ENCODE results near the gene ZFR2. TPM values are rescaled to one million over a fixed set of nuclear protein-coding genes. Genes with fewer than 3 reads are reported as not detected.

ZFR2 gene
- total and polyA plus RNA-seq, 2 of the 8 experiments (the other 6 are each of a cell fraction or from before 2014, with no cell fraction given), result 14.5 to 28.4 TPM

- Histone ChIP-seq H2AFZ (ENCODE audit: low read length) (no peak overlapping the region), H3K27ac (ENCODE audit: low read depth, low read length) (no peak overlapping the region), H3K4ac (replicated peaks; ENCODE audit: insufficient read length, low read depth, low read length) (no peak overlapping the region), H2AK5ac (ENCODE audit: low read depth, low read length) (no peak overlapping the region), H4K8ac (ENCODE audit: extremely low read depth, insufficient read depth, low read length) (no peak overlapping the region; the same call in 1 of the 2 replicates), H3K14ac (ENCODE audit: insufficient read length) (no peak overlapping the region), H3K23me2 (ENCODE audit: low read depth, low read length) (no peaks in the 10 kb centered on the region), H3K36me3 (ENCODE audit: control insufficient read depth in 2 of 4, insufficient read depth in 4 of 4, low read length in 3 of 4) (no peaks in the 10 kb centered on the region), H4K20me1 (replicated peaks in 1 of 2; ENCODE audit: control insufficient read depth in 1 of 2, insufficient read depth in 2 of 2, low read length in 2 of 2) (no peaks in the 10 kb centered on the region), H3K4me1 (replicated peaks in 1 of 4; ENCODE audit: control insufficient read depth in 3 of 4, insufficient read depth in 4 of 4, low read length in 3 of 4) (no peaks in the 10 kb centered on the region; a peak in 1 of 7 replicates), H3K18ac (ENCODE audit: extremely low read depth, low read length) (no peak overlapping the region), H2BK120ac (replicated peaks; ENCODE audit: low read depth, low read length) (no peak overlapping the region), H3K9me3 (ENCODE audit: insufficient read depth in 2 of 2, low read depth in 1 of 2, low read length in 1 of 2) (no peaks in the 10 kb centered on the region), H3K4me2 (ENCODE audit: insufficient read depth in 1 of 2, low read depth in 2 of 2, low read length in 2 of 2) (no peak overlapping the region), H3K23ac (ENCODE audit: insufficient read length) (no peak overlapping the region), H3K9ac (replicated peaks in 1 of 4; ENCODE audit: extremely low read depth in 1 of 4, low read depth in 3 of 4, low read length in 3 of 4) (no peak overlapping the region), H2BK12ac (ENCODE audit: low read depth, low read length) (no peak overlapping the region), H4K5ac (ENCODE audit: insufficient read length, low read depth, low read length) (no peak overlapping the region), H2BK20ac (ENCODE audit: low read length) (no peak overlapping the region), H2BK15ac (ENCODE audit: low read length) (no peak overlapping the region; the same call in 1 of the 2 replicates), H3K27me3 (replicated peaks in 1 of 4; ENCODE audit: control insufficient read depth in 3 of 4, extremely low read depth in 1 of 4, insufficient read depth in 3 of 4, low read length in 3 of 4) (no peaks in the 10 kb centered on the region), H3K79me1 (ENCODE audit: low read depth, low read length) (no peaks in the 10 kb centered on the region), H3K56ac (replicated peaks; ENCODE audit: insufficient read length, low read depth, low read length) (no peak overlapping the region), H3K4me3 (ENCODE audit: extremely low read depth in 1 of 4, insufficient read depth in 2 of 4, low read depth in 3 of 4, low read length in 4 of 4) (no peak overlapping the region), H2BK5ac (ENCODE audit: low read depth, low read length) (peak overlapping the region; percentile 35; the same call in 1 of the 2 replicates), H4K91ac (replicated peaks; ENCODE audit: insufficient read length, low read length) (peak overlapping the region; percentile 74), H3K79me2 (ENCODE audit: control insufficient read depth in 1 of 2, insufficient read depth in 2 of 2, low read length in 2 of 2) (no peaks in the 10 kb centered on the region)
- DNase-seq (ENCODE audit: low read depth in 1 of 2, low spot score in 2 of 2), result no peak
- ChIA-PET CTCF (ENCODE audit: partially characterized antibody) (interaction anchor here (0.6 to 2.7 kb wide), 5 partner anchors 9 to 1576 kb away, joined by 3 to 19 read pairs (median 3); no protein-coding TSS in a partner anchor), POLR2A (ENCODE audit: partially characterized antibody) (interaction anchor here (0.5 kb wide), 1 partner anchor 65 kb away, joined by 3 read pairs; no protein-coding TSS in a partner anchor)
- 87% methylated on average over 22 of the region's 22 CpGs; no CpG with 5 or more reads in 1 of the 2 experiments for WGBS, 2 experiments (ENCODE audit: extremely low coverage in 1 of 2, insufficient coverage in 1 of 2, insufficient read length in 1 of 2, insufficient replicate concordance in 2 of 2, low coverage in 1 of 2, low lambda C conversion rate in 2 of 2, missing lambda C conversion rate in 1 of 2)
- FAIRE-seq, result no peak
- no peak for TF ChIP-seq TAF1 (IDR thresholded peaks at IDR 0.05; ENCODE audit: low read depth, low read length)
- peak; percentile 67; the same call in 1 of the 2 replicates for TF ChIP-seq KDM1A (IDR thresholded peaks at IDR 0.05; ENCODE audit: borderline replicate concordance, low read length)
Measured at GRCh38 chr19:3813473-3814392, 55.1 kb downstream of the ZFR2 start.

Data from H1 (cell line).